ENCODE measurements around the gene ADAMTS17.

DNA sequence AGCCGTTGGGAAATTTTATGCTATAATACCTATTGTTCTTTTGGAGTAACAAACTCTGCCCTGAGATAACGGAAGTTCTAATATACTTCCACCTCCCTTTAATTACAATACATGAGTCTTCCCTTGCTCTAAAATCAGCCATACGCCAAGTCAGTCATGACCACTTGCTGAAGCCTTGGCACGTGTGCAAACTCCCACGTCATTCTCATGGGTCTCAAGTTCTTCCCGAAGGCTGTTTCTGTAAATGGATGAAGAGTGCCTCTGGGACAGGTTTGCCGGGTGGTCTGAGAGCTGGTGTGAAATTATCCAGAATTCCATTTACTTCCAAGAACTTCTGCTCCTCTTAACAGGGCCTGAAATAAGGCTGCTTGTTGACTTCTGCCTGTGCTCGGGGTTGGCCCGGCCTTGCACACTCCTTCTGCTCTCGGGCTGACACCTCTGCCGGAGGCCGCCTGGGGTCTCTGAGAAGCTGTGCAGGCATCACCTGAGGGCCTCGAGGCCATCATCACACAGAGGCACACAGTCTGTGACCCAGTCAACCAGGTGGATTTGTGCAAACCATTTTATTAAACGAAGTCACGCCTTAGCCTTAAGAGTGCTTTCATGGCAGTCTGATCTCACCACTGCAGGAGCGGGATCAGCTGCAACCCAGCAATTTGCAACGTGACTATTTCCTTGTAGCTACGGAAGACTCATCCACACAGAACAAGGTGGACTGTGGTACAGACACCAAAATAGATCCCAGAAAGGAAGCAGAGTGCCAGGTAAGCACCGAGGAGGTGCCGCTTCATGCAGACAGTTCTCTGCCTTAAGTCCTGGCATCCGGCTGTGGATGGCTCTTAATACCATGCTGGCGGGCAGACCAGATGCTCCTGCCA is 120.1 kb downstream of the ADAMTS17 start:
- no peak for TF ChIP-seq RAD21 (IDR thresholded peaks at IDR 0.05; ENCODE audit: low read depth)
- TF ChIP-seq, protein P1, sequence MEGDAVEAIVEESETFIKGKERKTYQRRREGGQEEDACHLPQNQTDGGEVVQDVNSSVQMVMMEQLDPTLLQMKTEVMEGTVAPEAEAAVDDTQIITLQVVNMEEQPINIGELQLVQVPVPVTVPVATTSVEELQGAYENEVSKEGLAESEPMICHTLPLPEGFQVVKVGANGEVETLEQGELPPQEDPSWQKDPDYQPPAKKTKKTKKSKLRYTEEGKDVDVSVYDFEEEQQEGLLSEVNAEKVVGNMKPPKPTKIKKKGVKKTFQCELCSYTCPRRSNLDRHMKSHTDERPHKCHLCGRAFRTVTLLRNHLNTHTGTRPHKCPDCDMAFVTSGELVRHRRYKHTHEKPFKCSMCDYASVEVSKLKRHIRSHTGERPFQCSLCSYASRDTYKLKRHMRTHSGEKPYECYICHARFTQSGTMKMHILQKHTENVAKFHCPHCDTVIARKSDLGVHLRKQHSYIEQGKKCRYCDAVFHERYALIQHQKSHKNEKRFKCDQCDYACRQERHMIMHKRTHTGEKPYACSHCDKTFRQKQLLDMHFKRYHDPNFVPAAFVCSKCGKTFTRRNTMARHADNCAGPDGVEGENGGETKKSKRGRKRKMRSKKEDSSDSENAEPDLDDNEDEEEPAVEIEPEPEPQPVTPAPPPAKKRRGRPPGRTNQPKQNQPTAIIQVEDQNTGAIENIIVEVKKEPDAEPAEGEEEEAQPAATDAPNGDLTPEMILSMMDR (IDR thresholded peaks at IDR 0.05 in 2 of 3, conservative IDR thresholded peaks at IDR 0.05 in 1 of 3; ENCODE audit: borderline replicate concordance in 1 of 3, insufficient read depth in 1 of 3, low read depth in 2 of 3, low read length in 2 of 3) = no peak
- TF ChIP-seq POLR2AphosphoS5 (IDR thresholded peaks at IDR 0.05; ENCODE audit: low read depth, low read length) = no peak
- TF ChIP-seq, protein P2, sequence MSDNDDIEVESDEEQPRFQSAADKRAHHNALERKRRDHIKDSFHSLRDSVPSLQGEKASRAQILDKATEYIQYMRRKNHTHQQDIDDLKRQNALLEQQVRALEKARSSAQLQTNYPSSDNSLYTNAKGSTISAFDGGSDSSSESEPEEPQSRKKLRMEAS (IDR thresholded peaks at IDR 0.05) = no peak
- TF ChIP-seq JUND (IDR thresholded peaks at IDR 0.05) = no peak
- TF ChIP-seq EZH2 (IDR thresholded peaks at IDR 0.05) = no peak
- no peak for TF ChIP-seq POLR2A (IDR thresholded peaks at IDR 0.05; ENCODE audit: borderline replicate concordance, extremely low read depth, insufficient read depth, insufficient read length)
- no peak for TF ChIP-seq TCF7L2 (IDR thresholded peaks at IDR 0.05; ENCODE audit: borderline replicate concordance, extremely low read depth, insufficient read depth, insufficient read length)

All from HCT116 (cell line).